Measurements from ENCODE around the gene DLG2.
A peak's percentile ranks its signal among the peaks of the same experiment; 100 is the strongest.
"Not testable (repeated sequence)": the region's sequence is repeated elsewhere in the genome, so short reads cannot be mapped to it uniquely, and the experiment has no call there.

Gene DLG2

DNA sequence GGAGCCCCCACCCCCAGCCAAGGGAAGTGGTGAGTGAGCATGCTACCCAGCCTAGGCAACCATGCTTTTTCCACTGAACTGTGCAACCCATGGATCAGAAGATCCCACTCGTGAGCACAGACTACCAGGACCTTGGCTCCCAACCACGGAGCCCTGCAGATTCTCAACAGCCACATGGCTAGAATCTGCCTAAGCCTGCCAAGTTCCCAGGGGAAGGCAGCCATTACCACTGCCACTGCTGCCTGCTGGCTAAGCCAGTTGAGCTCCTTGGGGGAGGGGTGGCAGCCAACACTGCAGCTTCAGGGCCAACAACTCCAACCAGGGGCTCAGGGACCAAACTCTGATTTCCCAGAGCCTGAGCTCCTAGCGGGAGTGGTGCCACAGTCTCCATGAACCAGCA lies 195.8 kb downstream of the DLG2 start:
- no peak for DNase-seq

DNA sequence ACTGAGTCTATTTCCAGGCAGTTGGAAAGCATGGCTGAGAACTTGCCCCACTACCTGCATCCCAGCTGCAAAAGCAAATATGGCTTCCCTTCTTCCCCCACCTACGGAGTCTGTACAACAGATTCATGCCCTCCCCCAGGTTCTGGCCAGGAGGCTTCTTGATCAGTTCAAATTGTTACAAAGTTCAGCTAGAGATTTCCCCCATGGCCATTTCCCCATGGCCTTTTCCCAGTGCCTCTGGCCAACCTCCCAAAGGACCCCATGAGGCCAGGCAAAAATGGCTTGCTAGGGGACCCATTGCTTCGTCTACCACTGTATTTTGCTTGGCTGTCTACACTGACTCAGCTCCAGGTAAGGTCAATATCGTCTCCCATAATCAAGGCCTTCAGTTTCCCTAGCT lies 203.3 kb downstream of the DLG2 start:
- no peak for DNase-seq

DNA sequence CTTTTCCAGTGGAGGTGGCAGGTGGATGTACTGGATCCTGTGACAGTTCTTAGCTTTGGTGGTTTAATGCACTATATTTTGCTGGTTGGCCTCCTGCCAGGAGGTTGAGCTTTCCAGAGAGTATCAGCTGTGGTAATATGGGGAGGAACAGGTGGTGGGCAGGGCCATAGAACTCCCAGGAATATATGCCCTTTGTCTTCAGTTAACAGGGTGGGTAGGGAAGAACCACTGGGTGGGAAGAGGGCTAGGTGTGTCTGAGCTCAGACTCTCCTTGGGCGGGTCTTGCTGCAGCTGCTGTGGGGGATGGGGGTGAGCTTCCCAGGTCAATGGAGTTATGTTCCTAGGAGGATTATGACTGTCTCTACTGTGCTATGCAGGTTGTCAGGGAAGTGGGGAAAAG lies 203.8 kb downstream of the DLG2 start:
- DNase-seq = no peak

DNA sequence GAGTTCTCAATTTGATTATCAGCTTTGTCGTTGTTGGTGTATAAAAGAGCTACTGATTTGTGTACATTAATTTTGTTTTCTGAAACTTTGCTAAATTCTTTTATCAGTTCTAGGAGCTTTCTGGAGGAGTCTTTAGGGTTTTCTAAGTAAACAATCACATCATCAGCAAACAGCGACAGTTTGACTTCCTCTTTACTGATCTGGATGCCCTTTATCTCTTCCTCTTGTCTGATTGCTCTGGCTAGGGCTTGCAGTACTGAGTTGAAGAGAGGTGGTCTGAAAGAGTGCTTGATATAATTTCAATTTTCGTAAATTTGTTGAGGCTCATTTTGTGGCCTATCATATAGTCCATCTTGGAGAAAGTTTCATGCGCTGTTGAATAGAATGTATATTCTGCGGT lies 213.0 kb downstream of the DLG2 start:
- DNase-seq = no peak

DNA sequence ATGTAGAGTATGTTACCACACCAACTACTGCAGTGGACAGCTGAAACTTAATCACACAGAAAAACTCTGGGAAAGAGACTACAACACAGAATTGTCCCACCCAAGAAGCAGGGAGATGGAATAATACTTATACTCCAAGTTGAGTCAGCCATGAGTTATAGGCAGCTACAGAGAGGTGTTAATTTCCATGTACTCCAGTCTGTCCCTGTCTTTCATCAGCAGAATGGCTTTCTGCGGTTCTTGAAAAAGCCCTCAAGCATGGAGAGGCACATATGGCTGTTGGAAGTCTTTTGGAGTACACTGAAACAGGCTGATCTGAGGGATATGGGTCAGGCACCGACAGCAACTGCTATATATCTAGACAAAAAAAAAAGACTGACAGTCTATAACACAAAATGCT lies 219.5 kb downstream of the DLG2 start:
- DNase-seq = no peak

DNA sequence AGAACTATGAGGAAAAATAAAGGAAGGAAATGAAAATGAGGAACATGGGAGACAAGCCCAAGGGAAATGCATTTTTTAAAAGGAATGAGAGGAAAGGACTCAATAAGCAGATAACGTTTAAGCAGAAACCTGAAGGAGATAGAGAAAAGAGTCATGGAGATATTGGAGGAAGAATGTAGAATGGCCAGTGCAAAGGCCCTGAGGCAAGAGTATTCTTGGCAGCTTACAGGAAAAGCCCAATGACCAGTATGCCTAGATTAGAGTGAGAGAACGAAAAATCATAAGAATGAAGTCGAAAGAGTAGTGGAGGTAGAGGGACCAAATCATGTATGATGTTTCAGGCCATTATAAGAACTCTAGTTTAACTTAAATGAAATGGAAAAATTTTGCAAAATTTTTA lies 220.3 kb downstream of the DLG2 start:
- no peak for DNase-seq

DNA sequence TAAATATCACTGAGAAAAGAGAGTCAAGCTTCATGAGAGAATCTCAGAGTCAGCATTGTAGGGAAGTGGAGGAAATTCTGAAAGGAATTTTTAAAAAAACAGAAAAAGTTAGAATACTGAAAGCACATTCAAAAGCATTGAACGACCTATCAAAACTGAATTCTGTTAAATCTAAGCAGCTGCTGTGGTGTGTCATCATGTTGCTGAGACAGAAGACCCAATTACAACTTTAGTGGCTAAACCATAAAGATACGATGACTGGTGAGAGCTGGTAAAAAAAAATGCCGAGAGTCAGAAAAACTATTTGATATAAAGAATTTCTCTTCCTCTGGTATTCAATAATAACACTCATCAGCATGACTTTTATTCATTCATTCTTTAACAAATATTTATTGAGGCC lies 220.8 kb downstream of the DLG2 start:
- no peak for DNase-seq

DNA sequence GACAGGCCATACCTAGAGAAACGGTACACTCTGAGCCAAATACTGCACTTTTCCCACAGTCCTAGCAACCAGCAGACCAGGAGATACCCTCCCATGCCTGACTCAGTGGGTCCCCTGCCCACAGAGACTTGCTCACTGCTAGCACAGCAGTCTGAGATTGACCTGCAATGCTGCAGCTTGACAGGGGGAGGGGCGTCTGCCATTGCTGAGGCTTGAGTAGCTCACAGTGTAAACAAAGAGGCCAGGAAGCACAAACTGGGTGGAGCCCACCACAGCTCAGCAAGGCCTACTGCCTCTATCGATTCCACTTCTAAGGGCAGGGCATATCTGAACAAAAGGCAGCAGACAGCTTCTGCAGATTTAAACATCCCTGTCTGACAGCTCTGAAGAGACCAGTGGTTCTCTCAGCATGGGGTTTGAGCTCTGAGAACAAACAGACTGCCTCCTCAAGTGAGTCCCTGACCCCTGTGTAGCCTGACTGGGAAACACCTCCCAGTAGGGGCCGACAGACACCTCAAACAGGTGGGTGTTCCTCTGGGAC lies 231.6 kb downstream of the DLG2 start:
- DNase-seq = not testable (repeated sequence)

DNA sequence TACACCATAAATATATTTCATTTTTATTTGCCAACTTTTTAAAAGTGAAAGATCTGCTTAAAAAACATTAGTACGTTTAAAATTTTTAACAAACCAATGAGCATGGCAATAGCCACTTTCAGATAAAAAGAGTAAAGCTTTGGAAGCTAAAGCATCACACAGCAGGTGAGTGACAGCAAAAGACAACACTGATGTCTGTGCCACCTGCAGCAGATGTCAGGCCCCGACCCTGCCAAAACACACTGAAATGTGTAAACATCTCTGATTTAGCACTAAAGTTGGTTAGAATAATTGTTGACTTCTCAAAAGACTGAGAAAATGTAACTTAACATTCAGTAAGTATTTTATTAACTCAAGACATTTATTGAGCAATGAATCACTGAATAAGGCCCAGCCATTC lies 232.9 kb downstream of the DLG2 start:
- DNase-seq = no peak

DNA sequence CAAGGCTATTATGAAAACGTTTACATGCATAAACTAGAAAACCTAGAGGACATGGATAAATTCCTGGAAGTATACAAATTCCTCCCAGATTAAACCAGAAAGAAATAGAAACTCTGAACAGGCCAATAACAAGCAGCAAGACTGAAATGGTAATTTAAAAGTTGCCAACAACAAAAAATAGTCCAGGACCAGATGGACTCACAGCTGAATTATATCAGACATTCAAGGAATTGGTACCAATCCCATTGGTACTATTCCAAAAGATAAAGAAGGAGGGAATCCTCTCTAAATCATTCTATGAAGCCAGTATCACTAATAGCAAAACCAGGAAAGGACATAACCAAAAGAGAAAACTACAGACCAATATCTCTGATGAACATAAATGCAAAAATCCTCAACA lies 236.0 kb downstream of the DLG2 start:
- no peak for DNase-seq

DNA sequence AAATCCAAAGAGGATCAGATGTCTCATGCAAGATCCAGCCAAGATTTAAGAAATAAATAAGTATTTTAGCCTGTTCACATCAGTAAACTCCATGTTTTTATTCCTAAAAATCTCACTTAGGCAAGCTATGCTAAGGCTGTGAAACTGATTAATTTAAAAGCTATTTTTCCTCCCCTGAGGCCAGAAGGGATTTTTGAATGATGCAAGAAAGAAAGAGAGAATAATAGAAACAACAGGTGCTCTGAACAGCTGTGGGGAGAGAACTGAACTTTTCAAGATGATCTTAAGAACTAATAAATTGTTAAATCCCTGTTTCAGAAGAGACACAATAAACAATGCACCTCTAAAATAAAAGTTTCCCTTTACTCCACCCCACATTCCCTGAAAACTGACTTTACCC lies 241.6 kb downstream of the DLG2 start:
- DNase-seq = no peak

DNA sequence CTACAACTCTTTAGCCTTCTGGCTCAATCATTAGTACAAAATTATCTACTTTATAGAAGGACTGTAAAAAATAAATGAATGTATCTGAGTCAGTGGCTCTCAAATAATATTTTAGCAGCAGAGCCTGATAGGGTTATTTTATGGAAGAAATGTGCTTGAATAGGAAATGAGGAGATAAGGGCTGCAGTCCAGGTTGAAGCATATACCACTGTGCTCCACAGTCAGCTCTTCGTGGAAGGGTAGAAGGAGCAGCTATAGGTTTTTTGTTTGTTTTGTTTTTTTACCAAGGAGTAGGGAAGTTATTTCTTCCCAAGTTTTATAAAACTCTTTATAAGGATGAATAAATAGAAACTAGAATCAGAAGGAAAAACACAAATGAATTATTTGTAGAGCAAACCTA lies 242.0 kb downstream of the DLG2 start:
- DNase-seq = no peak

DNA sequence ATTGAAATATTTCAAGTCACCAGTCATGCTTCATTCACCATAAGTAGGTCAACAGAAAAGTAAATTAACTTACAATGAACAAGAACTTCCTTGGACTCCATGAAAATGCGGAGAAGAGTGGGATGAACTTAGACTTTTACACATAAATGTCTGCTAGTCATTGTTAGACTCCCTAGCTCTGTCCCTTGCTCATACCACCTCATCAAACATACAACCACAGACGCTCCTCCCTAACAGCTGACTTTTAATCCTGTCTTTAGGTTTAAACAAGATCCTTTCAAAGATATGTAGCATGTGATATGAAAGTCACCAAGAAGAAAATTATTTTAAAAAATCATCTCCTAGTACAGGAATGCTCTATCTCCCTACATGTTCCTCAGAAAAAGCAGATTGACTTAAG lies 248.1 kb downstream of the DLG2 start:
- DNase-seq = no peak

DNA sequence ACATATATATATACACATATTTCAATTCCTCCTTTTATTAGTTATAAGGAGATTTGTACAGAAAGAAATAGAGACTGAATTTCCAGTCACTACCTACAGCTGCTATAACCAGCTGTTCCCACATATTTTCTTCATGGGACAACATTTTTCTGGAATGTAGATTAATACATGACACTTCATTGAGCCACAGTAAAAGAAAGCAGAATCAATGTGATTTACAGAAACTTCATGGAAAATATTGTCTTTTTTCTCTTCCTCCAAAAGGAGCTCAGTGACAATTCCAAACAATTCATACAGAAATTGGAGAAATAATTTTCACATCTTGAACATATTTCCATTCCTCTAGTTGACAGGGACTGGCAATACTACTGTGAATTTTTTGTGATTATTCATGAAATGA lies 249.2 kb downstream of the DLG2 start:
- no peak for DNase-seq

DNA sequence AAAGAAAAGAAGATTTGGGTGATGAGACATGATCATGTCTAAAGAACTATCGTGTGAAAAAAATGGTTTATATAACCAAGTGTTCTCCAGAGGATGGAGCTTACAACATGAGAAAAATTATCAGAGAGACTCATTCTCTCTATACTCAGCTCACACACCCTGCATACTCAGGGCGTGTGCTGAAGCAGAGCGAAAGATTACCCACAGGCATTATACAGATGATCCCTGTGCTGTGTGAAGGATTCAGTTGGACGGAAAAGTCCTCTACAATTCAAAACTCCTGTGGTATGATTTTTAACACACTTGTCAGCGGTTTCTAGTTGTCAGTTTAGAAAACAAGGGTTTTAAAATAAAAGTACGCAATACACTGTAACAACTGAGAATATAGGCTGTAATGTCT lies 267.3 kb downstream of the DLG2 start:
- DNase-seq = no peak

DNA sequence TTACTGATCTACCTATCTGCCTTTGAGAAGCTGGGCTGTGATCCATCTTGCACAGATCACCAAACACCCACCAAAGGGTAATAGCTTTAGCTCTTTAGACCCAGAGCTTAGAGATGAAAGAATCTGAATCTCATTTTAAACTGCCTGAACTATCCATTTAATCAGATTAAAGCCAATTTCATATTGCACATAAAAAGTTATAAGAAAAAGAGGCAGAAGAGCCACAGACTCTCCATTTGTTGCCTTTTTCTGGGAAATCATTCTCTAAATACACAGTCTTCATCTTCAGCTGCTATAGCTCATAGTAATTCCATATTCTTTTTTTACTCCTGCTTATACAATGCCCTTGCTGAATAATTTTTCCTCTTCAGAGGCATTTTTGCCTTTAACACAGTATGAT lies 271.2 kb downstream of the DLG2 start:
- no peak for DNase-seq

DNA sequence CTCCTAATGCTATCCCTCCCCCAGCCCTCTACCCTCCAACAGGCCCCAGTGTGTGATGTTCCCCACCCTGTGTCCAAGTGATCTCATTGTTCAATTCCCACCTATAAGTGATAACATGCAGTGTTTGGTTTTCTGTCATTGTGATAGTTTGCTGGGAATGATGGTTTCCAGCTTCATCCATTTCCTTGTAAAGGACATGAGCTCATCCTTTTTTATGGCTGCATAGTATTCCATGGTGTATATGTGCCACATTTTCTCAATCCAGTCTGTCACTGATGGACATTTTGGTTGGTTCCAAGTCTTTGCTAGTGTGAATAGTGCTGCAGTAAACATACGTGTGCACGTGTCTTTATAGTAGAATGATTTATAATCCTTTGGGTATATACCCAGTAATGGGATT lies 277.6 kb downstream of the DLG2 start:
- not testable (repeated sequence) for DNase-seq

DNA sequence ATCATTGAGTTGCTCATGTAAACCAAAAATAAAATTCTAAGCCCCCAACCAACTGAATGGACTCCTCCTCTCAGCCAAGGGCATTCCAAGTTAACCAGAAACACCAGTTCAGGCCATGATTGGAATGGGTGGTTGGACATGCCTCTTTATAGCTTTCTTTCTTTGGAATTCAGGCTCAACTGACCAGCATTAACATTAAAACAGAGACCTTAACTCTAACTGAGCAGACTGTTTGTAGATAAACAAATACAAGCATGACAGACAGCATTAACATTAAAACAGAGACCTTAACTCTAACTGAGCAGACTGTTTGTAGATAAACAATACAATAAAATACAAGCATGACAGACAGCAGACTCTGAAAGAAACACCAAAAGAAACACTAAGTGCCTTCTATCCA lies 278.2 kb downstream of the DLG2 start:
- no peak for DNase-seq

DNA sequence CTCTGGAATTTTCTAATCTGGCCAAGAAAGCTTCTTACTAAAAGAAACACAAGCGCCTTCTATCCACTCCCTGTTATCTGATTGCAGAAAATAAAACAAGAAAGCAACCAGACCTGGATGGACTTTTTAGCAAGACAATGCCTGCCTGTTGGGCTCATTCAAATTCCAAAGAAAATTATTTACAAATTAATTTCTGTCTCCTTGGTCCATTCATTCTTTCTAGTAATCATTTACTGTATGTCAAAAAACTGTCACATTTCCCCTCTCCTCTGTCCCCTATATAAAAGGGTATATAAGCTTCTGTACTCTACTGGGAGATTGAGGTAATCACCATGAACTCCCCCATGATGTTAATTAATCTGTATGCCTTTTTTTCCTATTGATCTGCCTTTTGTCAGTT lies 279.9 kb downstream of the DLG2 start:
- DNase-seq = no peak

DNA sequence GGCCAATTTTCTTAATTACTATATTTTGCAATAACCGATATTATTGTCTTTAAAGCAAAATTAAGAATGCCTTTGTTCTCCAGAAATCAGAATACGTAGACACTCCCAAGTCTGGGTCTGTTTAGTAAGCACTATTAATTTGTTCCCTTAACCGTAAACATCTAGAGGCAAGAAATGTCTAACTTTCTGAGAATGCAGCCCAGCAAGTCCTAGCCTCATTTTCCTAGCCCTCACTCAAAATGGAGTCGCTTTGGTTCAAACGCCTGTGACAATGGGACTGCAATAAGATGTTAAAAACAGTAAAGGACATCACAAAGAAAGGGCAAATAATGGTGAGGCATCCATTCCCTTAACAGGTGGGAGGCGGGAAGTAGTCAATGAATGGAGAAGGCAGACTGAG lies 280.7 kb downstream of the DLG2 start:
- no peak for DNase-seq

DNA sequence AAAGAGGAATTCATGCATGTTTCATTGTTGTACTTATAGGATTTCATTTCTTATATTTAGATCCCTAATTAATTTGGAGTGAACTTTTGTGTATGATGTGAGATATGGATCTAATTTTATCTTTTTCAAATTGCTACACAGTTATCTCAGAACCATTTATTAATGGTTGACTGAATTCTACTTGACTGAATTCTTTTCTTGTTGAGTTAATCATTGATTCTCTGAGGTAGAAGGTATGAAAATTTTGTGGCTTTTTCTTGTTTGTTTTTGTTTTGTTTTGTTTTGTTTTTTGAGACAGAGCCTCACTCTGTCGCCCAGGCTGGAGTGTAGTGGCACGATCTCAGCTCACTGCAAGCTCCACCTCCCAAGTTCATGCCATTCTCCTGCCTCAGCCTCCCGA lies 286.3 kb downstream of the DLG2 start:
- not testable (repeated sequence) for DNase-seq

DNA sequence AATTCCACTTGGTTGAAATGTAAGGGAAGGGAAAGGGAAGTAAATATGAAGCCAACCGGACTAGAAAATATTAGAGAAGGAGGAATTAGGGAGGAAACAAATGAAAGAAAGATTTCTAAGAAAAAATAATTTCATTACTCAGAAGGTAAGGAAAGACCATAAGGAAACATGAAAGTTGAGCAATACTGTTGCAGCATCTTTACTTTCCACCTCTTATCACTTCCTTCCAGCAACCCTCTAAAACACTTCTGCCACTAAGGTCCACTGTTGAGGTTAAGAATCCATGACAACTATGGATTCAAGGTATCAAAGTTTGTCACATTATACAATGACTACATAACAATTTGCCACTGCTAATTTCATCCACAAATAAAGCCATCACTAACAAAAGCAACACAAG lies 308.6 kb downstream of the DLG2 start:
- no peak for DNase-seq

DNA sequence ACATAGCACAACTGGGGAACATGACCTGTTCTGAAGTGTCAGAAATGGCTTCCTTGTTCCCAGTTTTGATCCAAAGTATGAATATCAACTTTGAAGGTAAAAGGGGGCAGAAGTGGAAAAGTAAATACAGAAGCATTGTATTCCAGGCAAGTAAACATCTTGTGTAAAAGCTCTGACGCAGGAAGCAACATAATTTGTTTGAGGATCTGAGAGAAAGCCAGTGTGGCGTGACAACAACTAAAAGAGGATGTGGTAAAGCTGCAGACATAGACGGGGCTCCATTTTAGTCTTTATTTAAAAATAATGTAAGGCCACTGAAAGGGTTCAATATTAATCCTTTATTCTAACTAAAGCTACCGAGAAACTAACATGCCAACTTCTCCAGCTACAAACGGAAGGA lies 310.2 kb downstream of the DLG2 start:
- DNase-seq = peak; percentile 85

DNA sequence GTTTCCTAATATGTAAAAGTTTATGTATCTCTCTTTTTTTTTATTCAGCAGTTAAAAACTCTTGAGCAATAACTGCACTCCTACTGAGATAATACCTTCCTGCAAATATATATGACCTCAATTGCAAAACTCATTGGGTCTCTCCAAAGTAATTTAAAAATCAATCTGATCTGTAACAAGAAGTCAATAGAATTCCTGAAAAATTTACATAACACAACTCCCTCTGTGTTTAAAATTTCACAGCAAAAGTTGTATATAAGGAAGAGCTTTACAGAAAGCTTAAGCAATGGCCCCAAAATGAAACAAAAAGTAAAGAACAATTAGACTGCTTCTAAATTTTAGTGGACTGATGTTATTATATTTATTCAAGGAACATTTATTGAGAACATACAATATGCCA lies 313.4 kb downstream of the DLG2 start:
- no peak for DNase-seq

DNA sequence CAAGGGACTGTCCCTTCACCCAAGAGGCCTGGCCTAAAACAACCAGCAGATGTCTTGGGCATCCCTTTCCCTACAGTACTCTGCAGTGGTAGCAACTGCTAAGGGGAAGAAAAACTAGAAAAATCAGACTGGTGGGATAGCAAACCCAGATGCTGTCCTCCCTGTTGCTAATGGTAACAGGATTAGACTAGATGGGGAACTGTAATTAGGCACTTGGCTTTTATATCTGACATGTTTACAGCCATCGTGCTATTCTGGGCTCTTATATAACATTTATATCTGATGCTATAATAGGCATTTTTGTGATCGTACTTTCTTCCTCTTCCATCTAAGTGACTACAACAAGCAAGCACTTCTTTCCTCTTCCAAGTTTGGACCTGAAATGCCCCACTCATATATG lies 316.7 kb downstream of the DLG2 start:
- DNase-seq = no peak

DNA sequence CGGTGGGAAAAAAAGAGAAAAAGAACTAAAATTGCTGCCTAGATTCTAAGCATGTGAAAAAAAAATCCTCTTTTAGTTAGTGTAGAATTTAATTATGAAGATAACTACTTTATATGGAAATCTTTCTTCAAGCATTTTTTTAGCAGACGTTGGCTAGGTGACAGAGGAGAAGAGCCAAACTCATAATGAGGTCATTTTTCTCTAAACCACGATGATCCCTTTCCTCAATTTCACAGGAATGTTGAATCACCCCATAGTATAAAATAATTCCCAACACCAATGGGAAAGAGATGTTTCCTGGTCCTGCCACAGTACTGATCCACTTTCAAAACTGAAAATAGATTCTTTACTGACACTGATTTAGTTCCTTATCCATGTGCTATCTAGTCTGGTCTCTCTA lies 319.8 kb downstream of the DLG2 start:
- no peak for DNase-seq

Measured in NCI-H774 (cell line).